Measurements from ENCODE around the gene ZNF71. TPM values are rescaled to one million over a fixed set of nuclear protein-coding genes. Genes with fewer than 3 reads are reported as not detected.
"Not testable (repeated sequence)": the region's sequence is repeated elsewhere in the genome, so short reads cannot be mapped to it uniquely, and the experiment has no call there.

ZNF71 gene
- total RNA-seq, 1 donor from 2014 or later = 6.1 TPM

GRCh38 chr19:56670961-56671612, 76.0 kb downstream of the ZNF71 start:
- Histone ChIP-seq H3K4me3 (ENCODE audit: low read depth, low read length) (no peak overlapping the region), H3K27me3 (ENCODE audit: control insufficient read depth, insufficient read depth, low read length) (no peaks in the 10 kb centered on the region), H3K36me3 (ENCODE audit: control insufficient read depth, insufficient read depth, low read length) (no peaks in the 10 kb centered on the region)
- no peak for DNase-seq (ENCODE audit: low read depth)
- no peak for TF ChIP-seq CTCF (IDR thresholded peaks at IDR 0.05; ENCODE audit: insufficient read depth, low read length, severe bottlenecking)
- peak; percentile 60 for FAIRE-seq

GRCh38 chr19:56671613-56671994, 76.5 kb downstream of the ZNF71 start, which contains the start of gene ZNF835:
Gene ZNF835 (minus strand): TSS chr19:56671757. CDS start chr19:56665198, 6,559 bp downstream.
- FAIRE-seq (no peak), DNase-seq (ENCODE audit: low read depth) (peak; percentile 18)
- Histone ChIP-seq H3K4me3 (ENCODE audit: low read depth, low read length) (no peak within 1 kb of the TSS), H3K36me3 (ENCODE audit: control insufficient read depth, insufficient read depth, low read length) (no peaks in the 10 kb centered on the region), H3K27me3 (ENCODE audit: control insufficient read depth, insufficient read depth, low read length) (no peaks in the 10 kb centered on the region)
- no peak for TF ChIP-seq CTCF (IDR thresholded peaks at IDR 0.05; ENCODE audit: insufficient read depth, low read length, severe bottlenecking)

- H3K4me3 ChIP-seq (ENCODE audit: low read depth, low read length); DNase-seq (ENCODE audit: low read depth); H3K27me3 ChIP-seq (ENCODE audit: control insufficient read depth, insufficient read depth, low read length); H3K36me3 ChIP-seq (ENCODE audit: control insufficient read depth, insufficient read depth, low read length); FAIRE-seq: not testable (repeated sequence)
Measured at GRCh38 chr19:56672610-56673009, 77.5 kb downstream of the ZNF71 start.

Other genes with a start within 250 kb of the ZNF71 start
- 1.1 and 2.4 TPM in 2 replicates for gene ZNF582, start 201.8 kb upstream of the ZNF71 start, total RNA-seq
- 2.9 and 3.4 TPM in 2 replicates for gene ZNF583, start 191.0 kb upstream of the ZNF71 start, total RNA-seq
- gene ZNF667, start 118.0 kb upstream of the ZNF71 start, total RNA-seq = 1.2 and 2.6 TPM in 2 replicates
- 1.3 and 3.1 TPM in 2 replicates for gene ZNF471, start 87.4 kb upstream of the ZNF71 start, total RNA-seq
- gene ZFP28, start 56.4 kb upstream of the ZNF71 start, total RNA-seq = 5.3 and 7.4 TPM in 2 replicates
- 2.9 and 4.4 TPM in 2 replicates for gene ZNF470, start 27.8 kb upstream of the ZNF71 start, total RNA-seq
- 0.13 TPM in 1 of 2 replicates, not detected in the other for gene SMIM17, start 47.9 kb downstream of the ZNF71 start, total RNA-seq
- gene ZNF835, start 76.5 kb downstream of the ZNF71 start, total RNA-seq = under 0.01 TPM in 2 replicates
- 0.51 and 0.53 TPM in 2 replicates for gene PEG3, start 245.4 kb downstream of the ZNF71 start, total RNA-seq
- gene ZIM2, start 245.4 kb downstream of the ZNF71 start, total RNA-seq = not detected in 2 replicates

Measured in bronchial epithelial cell (primary cell).